Colon (tissue), 2 donors: ENCODE measurements around the gene ATP5F1B.
"Not testable (repeated sequence)": the region's sequence is repeated elsewhere in the genome, so short reads cannot be mapped to it uniquely, and the experiment has no call there.

Experiments used
- FAIRE-seq: peaks from 2 replicates; lab custom pipeline; 2012; peaks lifted over from hg19 to GRCh38; lab: Jason Lieb, UNC
- donor health status: control.
- donor health status: control.

ATP5F1B gene

GRCh38 chr12:56645717-56646446, at the start of gene ATP5F1B:
ATP5F1B (minus strand) TSS chr12:56645984; CDS start chr12:56645963, 21 bp downstream.
- peak; percentile 93 for FAIRE-seq

- FAIRE-seq = no peak
Measured at GRCh38 chr12:56694161-56694560, 48.4 kb upstream of the ATP5F1B start.

- FAIRE-seq = no peak
Measured at GRCh38 chr12:56688846-56689109, 43.0 kb upstream of the ATP5F1B start.

GRCh38 chr12:56688129-56688845, 42.5 kb upstream of the ATP5F1B start, which contains the start of gene PTGES3:
PTGES3 (minus strand) TSS chr12:56688284; CDS start chr12:56687999, 285 bp downstream.
- FAIRE-seq = no peak

- FAIRE-seq = no peak
Measured at GRCh38 chr12:56687223-56688128, 41.7 kb upstream of the ATP5F1B start.

- no peak for FAIRE-seq
Measured at GRCh38 chr12:56684745-56685359, 39.1 kb upstream of the ATP5F1B start.

- no peak for FAIRE-seq
Measured at GRCh38 chr12:56682323-56682722, 36.5 kb upstream of the ATP5F1B start.

- FAIRE-seq = no peak
Measured at GRCh38 chr12:56679883-56680575, 34.2 kb upstream of the ATP5F1B start.

- FAIRE-seq = no peak
Measured at GRCh38 chr12:56678852-56679251, 33.1 kb upstream of the ATP5F1B start.

GRCh38 chr12:56677680-56678079, 31.9 kb upstream of the ATP5F1B start:
- no peak for FAIRE-seq

GRCh38 chr12:56676851-56677580, 31.2 kb upstream of the ATP5F1B start:
- no peak for FAIRE-seq

- FAIRE-seq = no peak
Measured at GRCh38 chr12:56671608-56672007, 25.8 kb upstream of the ATP5F1B start.

- no peak for FAIRE-seq
Measured at GRCh38 chr12:56670836-56671235, 25.1 kb upstream of the ATP5F1B start.

GRCh38 chr12:56668197-56668457, 22.3 kb upstream of the ATP5F1B start:
- no peak for FAIRE-seq

- FAIRE-seq = no peak
Measured at GRCh38 chr12:56661979-56662638, 16.3 kb upstream of the ATP5F1B start.

- no peak for FAIRE-seq
Measured at GRCh38 chr12:56661560-56661959, 15.8 kb upstream of the ATP5F1B start.

- no peak for FAIRE-seq
Measured at GRCh38 chr12:56658921-56659320, 13.1 kb upstream of the ATP5F1B start.

- FAIRE-seq = no peak
Measured at GRCh38 chr12:56657416-56658379, 11.9 kb upstream of the ATP5F1B start.

GRCh38 chr12:56653781-56654180, 8.0 kb upstream of the ATP5F1B start:
- FAIRE-seq = not testable (repeated sequence)
